Activated CD4-positive, alpha-beta T cell treated with anti-CD3 and anti-CD28 coated beads, Interleukin-2, amount 50 U/mL, for 4 hours (primary cell): ENCODE data around the gene MTA1.

Experiments used
- DNase-seq, 2 experiments: peaks; one replicate each; pipeline ENCODE4 v3.0.0-alpha.2; 2020

The MTA1 gene

GRCh38 chr14:105478398-105479251, 59.0 kb downstream of the MTA1 start:
- DNase-seq = no peak

- DNase-seq = no peak
Observed at GRCh38 chr14:105479431-105480158, 60.0 kb downstream of the MTA1 start.

GRCh38 chr14:105480199-105480746, 60.6 kb downstream of the MTA1 start:
- DNase-seq = no peak

- peak; percentile 83 to 87 for DNase-seq
Observed at GRCh38 chr14:105480807-105481801, 61.5 kb downstream of the MTA1 start.

GRCh38 chr14:105481886-105482457, 62.3 kb downstream of the MTA1 start:
- DNase-seq = peak; percentile 88 to 89

GRCh38 chr14:105482486-105483110, 63.0 kb downstream of the MTA1 start:
- DNase-seq = no peak

GRCh38 chr14:105483300-105484068, 63.9 kb downstream of the MTA1 start:
- DNase-seq = no peak

GRCh38 chr14:105484069-105484996, 64.7 kb downstream of the MTA1 start:
- peak; percentile 62 to 65 for DNase-seq

GRCh38 chr14:105484997-105485393, 65.4 kb downstream of the MTA1 start:
- DNase-seq = no peak

- no peak for DNase-seq
Observed at GRCh38 chr14:105485739-105486162, 66.1 kb downstream of the MTA1 start.

- no peak for DNase-seq
Observed at GRCh38 chr14:105486163-105486973, 66.7 kb downstream of the MTA1 start, which contains the start of gene CRIP1. TSS of gene CRIP1 (plus strand) at chr14:105486886. CDS start at chr14:105487260, 374 bp downstream.

GRCh38 chr14:105486974-105487448, 67.4 kb downstream of the MTA1 start:
- no peak for DNase-seq

- DNase-seq = peak in 1 of 2 experiments; percentile 40
Observed at GRCh38 chr14:105487449-105487985, 67.9 kb downstream of the MTA1 start.

- DNase-seq = no peak
Observed at GRCh38 chr14:105487986-105488777, 68.6 kb downstream of the MTA1 start.

GRCh38 chr14:105488781-105489541, 69.3 kb downstream of the MTA1 start:
- no peak for DNase-seq

- peak; percentile 84 to 85 for DNase-seq
Observed at GRCh38 chr14:105489542-105490266, 70.1 kb downstream of the MTA1 start.
